GM18505 (cell line): ENCODE results near the gene TPRX1.
"Not testable (repeated sequence)": the region's sequence is repeated elsewhere in the genome, so short reads cannot be mapped to it uniquely, and the experiment has no call there.

Experiments
- ATAC-seq: cut with Tn5 transposase; IDR thresholded peaks from one replicate; pipeline ENCODE4 v1.9.1; 2021; ENCODE audit not compliant: unreplicated experiment
- POLR2A ChIP-seq: IDR thresholded peaks from 4 replicates; pipeline ENCODE4 v1.6.1; 2011; ENCODE audit warnings: borderline replicate concordance; ENCODE audit not compliant: insufficient read depth, insufficient read length; ENCODE audit errors: extremely low read depth

Gene TPRX1

DNA sequence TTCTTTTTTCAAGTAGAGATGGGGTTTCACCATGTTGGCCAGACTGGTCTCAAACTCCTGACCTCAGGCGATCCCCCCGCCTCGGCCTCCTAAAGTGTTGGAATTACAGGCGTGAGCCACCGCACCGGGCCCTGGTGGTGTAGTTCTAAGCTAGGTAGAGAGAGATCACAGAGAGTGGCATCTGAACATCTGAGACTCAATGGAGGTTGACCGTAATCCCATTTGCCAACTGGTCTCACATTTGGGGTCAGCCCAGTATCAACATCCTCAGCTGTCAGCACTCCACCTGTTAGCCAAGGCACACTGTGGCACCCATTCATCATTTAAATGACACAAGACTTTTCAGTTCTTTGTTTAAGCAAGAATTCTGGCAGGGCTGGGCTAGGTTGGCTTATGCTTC lies 17.8 kb downstream of the TPRX1 start:
- no peak for TF ChIP-seq POLR2A
- no peak for ATAC-seq

DNA sequence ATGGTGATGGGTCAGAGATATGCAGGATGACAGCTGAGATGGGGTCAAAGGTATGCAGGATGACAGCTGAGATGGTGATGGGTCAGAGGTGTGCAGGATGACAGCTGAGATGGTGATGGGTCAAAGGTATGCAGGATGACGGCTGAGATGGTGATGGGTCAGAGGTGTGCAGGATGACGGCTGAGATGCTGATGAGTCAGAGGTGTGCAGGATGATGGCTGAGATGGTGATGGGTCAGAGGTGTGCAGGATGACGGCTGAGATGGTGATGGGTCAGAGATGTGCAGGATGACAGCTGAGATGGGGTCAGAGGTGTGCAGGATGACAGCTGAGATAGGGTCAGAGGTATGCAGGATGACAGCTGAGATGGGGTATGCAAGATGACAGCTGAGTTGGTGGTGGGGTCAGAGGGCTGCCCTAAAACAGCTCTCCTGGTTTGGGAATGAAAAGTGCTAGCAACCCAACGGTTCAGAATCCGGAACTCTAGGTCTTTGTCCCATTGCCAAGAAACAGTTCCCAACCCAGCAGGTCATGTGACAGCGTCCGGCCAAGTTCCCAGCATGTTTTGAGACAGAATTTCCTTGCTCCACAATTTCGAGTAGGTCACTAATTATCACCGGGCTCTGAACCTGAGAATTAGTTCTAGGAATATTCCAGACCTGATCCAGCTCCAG lies 22.6 kb downstream of the TPRX1 start:
- ATAC-seq, result no peak
- no peak for TF ChIP-seq POLR2A

DNA sequence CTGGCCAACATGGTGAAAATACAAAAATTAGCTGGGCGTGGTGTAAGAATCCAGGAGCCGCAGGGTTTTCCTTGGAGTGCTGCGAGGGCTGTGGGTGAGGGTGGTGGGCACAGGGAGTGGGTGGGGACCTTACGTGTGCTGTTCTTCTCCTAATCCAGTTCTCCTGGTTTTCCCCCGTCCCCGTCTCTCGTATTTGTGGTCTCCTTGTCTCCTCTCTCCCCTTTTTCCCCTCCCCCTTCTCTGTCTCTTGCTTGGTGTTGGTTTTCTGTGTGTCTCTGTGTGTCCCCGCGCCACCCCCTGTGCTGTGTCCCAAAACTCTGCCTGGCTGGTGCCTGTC lies 24.2 kb downstream of the TPRX1 start:
- TF ChIP-seq POLR2A, result no peak
- ATAC-seq, result no peak

DNA sequence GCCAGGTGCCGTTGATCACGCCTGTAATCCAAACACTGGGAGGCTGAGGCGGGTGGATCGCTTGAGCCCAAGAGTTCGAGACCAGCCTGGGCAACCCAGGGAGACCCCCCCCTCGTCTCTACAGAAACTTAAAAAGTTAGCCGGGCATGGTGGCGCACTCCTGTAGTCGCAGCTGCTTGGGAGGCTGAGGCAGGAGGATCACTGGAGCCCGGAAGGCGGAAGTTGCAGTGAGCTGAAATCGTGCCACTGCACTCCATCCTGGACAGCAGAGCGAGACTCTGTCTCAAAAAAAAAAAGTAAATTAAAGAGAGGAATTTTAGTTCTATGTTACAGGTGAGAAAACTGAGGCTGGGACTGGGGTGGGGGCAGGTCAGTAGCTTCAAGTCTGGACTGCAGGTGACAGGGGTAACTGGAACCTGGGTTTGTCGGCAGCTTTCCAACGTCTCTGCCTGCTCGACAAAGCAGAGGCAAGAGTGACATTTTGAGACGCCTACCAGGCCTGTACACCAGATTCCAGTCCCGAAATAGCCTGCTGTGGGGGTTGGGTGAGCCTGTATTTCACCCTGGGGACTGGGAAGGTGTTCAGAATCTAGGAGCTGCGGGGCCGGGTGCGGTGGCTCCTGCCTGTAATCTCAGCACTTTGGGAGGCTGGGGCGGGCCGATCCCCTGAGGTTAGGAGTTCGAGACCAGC lies 24.7 kb downstream of the TPRX1 start:
- ATAC-seq, result no peak
- TF ChIP-seq POLR2A, result no peak

DNA sequence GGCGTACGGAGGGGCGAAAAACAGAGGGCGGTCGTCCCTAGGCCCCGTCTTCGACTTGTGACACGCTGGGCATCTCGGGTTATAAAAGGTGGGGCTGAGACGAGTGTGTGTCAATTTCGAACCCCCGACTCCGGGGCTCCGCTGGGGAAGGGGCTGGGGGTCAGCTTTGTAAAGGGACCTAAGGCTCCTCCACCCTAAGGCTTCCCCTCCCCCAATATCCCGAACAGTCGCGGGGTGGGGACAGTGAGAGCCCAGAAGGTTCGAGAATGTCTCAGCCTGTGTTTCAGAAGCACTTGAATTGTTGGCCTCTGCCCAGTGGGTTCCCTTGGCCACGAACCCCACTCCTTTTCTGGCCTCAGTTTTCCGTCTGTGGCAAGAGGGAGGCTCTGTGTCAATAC lies 25.4 kb downstream of the TPRX1 start:
- no peak for ATAC-seq
- TF ChIP-seq POLR2A, result no peak

DNA sequence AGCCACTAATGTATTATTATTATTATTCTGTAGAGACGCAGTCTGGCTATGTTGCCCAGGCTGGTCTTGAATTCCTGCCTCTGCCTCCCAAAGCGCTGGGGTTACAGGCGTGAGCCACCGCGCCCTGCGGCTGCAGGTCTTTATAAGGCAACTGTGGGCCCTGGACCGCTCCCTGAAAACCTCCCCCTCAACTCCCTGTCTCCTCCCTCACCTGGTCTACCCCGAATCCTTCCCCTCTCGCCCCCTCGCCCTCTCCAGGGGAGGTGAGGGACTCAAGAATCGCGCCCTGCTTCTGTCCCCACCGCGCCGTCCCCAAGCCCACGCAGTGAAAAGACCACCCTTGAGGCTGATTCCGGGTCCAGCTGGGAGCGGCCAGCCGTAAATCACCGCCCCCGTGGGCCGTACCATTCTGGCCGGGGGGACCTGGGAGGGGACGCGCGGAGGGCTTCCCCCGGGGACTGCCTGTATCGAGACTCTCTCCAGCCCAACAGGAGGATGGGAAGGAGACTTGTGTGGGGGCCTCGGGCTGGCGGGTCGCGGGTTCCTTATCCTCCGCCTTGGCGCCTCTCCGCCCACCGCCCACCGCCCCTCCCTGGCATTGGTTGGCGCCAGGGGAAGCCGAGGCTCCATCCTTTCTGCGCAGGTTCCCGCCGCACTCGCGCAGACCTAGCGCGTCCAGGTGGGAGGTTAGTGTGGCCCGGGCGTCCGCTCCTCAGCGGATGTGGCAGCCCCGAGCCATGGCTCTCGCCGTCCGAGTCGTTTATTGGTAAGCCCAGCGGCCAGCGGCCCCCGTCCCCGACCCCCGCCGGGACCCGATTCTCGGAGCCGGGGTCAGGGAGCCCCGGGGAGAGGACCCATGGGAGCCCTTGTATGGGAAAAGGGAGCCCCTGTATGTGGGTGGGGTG lies 26.1 kb downstream of the TPRX1 start, which contains the start of gene SELENOW:
TSS of gene SELENOW (plus strand) at position 655 of the 905 bp plus-strand sequence. CDS start at position 738, 83 bp downstream.
- peak; percentile 98 for TF ChIP-seq POLR2A
- no peak for ATAC-seq

DNA sequence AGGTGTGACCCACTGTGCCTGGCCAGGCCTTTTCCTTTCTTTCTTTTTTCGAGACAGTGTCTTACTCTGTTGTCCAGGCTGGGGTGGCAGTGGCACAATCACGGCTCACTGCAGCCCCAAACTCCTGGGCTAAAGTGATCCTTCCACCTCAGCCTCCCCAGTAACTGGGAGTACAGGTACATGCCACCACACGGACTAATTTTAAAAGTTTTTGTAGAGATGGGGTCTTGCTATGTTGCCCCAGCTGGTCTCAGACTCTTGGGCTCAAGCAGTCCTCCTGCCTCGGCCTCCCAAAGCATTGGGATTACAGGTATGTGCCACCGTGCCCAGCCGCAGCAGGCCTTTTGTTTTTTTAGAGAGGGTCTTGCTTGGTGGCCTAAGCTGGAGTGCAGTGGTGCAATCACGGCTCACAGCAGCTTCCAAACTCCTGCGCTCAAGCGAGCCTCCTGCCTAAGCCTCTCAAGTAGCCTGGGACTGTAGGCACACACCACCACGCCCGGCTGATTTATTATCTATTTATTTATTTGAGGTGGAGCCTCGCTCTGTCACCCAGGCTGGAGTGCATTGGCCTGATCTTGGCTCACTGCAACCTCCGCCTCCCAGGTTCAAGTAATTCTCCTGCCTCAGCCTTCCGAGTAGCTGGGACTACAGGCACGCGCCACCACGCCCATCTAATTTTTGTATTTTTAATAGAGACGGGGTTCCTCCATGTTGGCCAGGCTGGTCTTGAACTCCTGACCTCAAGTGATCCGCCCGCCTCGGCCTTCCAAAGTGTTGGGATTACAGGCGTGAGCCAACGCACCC lies 26.9 kb downstream of the TPRX1 start:
- ATAC-seq, result not testable (repeated sequence)

DNA sequence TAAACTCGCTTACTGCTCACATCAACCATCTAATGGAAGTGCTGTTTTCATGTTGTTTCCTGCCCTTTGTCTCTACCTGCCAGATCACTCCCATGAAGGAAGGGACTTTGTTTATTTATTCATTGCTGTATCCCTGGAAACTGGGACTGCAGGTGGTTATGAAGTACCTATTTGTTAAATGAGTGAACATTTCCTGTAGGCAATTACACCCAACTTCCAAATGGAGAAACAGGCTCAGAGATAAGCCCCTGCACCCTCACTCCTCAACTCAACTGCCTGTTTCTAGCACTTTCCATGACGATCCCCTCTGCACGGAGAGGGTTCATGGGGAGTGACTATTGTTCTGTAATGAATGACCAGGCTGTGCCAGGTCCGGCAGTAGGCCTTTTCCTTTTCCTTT lies 27.8 kb downstream of the TPRX1 start:
- ATAC-seq, result no peak
- TF ChIP-seq POLR2A, result no peak

DNA sequence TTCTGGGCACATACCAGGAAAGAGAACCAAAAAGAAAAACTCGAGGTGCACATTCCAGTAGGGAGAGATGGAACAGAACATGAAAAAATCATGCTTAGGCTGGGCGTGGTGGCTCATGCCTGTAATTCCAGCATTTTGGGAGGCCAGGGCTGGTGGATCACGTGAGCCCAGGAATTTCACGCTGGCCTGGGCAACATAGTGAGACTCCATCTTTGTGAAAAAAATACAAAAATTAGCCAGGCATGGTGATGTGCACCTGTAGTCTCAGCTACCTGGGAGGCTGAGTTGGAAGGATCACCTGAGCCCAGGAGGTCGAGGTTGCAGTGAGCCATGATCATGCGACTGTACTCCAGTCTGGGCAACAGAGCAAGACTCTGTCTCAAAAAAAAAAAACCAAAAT lies 33.1 kb downstream of the TPRX1 start:
- not testable (repeated sequence) for ATAC-seq

DNA sequence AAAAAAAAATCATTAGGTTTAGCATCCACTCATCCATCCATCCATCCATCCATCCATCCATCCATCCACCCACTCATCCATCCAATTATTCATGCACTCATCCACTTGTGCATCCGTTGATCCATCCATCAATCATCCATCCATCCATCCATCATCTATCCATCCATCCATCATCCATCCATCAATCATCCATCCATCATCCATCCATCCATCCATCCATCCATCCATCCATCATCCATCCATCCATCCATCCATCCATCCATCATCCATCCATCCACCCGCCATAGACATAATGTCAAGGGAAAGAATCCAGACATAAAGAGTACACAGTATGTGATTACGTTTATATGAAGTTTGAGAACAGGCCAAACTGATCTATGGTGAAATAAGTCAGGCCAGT lies 34.8 kb downstream of the TPRX1 start:
- no peak for ATAC-seq
- TF ChIP-seq POLR2A, result no peak

DNA sequence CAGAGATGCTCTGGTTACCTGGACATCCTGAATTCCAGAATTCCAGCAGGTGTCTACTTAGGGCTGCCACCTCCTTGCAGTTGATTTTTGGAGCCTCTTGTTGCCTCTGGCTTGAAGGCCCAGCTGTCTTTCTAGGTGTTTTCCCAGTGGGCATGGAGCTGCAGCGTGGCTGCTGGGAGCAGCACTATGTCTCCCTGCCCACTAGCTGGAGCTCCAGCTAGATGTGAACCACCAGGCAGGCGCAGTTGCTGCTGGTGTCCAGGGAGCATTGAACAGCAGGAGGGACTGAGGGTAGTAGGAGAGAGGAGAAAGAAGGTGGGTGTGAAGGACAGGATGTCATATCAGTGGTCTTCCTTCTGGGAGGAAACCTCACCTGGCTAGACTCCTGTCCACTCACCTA lies 35.7 kb downstream of the TPRX1 start:
- TF ChIP-seq POLR2A, result no peak
- no peak for ATAC-seq

DNA sequence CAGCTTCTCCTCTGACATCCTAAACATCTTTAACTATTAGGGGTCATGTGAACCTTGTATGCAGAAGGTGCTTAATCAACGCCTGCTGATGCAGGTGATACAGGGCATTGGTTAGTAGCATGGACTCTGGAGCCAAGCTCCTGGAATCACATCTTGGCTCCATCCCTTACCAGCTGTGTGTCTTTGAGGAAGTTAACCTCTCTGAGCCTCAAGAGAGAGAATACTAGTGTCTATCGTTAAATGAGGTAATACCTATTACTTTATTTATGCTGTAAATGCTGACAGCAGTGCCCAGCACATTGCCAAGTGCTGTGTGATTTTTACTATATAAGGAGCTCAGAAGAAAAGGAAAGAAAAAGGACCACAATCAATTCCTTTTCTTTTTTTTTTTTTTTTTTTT lies 37.0 kb downstream of the TPRX1 start:
- TF ChIP-seq POLR2A, result no peak
- no peak for ATAC-seq

DNA sequence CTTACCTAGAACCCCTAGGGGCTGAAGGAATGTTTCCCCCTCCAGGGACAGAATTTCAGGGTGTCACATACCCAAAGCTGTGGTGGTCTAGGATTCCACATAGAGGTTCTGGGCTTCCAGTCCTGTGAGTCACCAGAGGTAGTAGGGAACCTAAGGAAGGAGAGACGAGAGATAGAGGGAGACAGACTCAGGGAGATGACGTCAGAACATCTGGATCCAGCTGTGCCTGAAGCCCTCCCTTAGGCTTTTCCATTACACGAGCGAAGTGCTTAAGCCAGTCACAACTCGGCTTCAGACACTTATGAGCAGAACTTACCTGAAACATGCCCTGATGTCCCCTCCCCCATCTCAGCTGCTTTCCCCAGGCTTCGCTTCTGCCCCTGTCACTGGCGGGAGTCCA lies 37.7 kb downstream of the TPRX1 start:
- no peak for TF ChIP-seq POLR2A
- ATAC-seq, result no peak

DNA sequence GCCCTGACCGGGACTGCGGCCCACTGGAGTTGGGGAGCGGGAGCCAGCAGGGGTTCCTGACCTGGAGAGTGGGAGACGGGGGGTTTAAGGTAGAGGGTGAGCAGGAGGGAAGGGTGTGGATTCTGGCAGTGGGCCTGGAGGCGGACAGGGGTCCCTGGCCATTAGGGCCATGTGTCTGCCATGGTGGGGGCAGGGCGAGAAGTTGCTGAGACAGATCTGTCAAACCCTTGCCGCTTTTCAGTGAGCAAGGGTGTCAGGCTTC lies 38.1 kb downstream of the TPRX1 start:
- TF ChIP-seq POLR2A, result no peak
- no peak for ATAC-seq
